Esophagus muscularis mucosa (tissue), 4 donors: ENCODE data around the gene JPH3.

ENCODE experiments used
- CTCF ChIP-seq, 3 experiments: fragments of 200-600 bp in 2 of 3; fragments of 450-650 bp in 1 of 3; sonication (generic) in 2 of 3; IDR thresholded peaks; one replicate each; pipeline ENCODE4 v1.5.1; 2017 to 2019; ENCODE audit warnings: antibody characterized with exemption in 3 of 3, mild to moderate bottlenecking in 2 of 3, moderate library complexity in 1 of 3
- EP300 ChIP-seq: sonication (generic); formaldehyde crosslinking; IDR thresholded peaks from one replicate; pipeline ENCODE4 v1.6.1; 2017; ENCODE audit warnings: antibody characterized with exemption
- POLR2A ChIP-seq: fragments of 450-650 bp; IDR thresholded peaks from one replicate; pipeline ENCODE4 v1.6.1; 2017; ENCODE audit warnings: antibody characterized with exemption, moderate library complexity, mild to moderate bottlenecking, low read depth
- POLR2AphosphoS5 ChIP-seq, 2 donors: sonication (generic); formaldehyde crosslinking; IDR thresholded peaks; one replicate each; pipeline ENCODE4 v1.6.1; 2017; ENCODE audit warnings: antibody characterized with exemption in 2 of 2

DNA sequence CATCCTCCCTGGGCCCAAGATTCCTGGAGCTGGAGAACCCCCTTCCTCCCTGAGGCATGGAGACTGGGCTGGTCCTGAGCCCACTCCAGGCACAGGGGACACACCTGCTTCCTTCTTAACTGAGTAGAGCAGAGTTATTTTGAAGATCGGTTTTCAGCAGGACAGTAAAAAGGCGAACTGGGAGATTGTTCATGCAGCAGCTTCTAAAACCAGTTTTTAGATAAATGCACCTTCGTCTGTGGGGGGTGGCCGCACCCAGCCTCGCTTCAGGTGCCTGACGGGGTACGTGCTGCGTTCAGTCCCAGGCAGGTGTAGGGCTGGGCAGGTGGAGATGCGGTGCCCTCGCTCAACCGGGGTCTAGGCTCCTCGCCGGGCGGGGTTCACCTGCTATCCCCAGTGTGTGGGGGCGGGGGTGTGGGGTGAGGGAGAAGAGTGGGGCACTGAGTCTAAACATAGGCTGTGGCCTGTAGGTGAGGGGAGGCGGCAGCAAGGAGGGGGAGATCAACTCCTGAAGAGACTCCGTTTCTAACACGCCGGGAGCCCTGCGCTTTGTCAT is 69.5 kb downstream of the JPH3 start:
- TF ChIP-seq CTCF (IDR thresholded peaks at IDR 0.05) (no peak), POLR2AphosphoS5 (IDR thresholded peaks at IDR 0.05) (no peak), POLR2A (no peak), EP300 (no peak)
